Epithelial cell of esophagus (primary cell): ENCODE data around the gene HOXA4.

Experiments
- DNase-seq: peaks from one replicate; pipeline ENCODE4 v3.0.0; 2010; ENCODE audit warnings: low read depth
- H3K4me3 ChIP-seq: 2 replicates; pipeline ENCODE4 v1.5.1; 2011; ENCODE audit warnings: mild to moderate bottlenecking, low read length, control low read depth
- CTCF ChIP-seq: IDR thresholded peaks from 2 replicates; pipeline ENCODE4 v1.5.1; 2011; ENCODE audit warnings: low read depth, mild to moderate bottlenecking, low read length, control low read depth, inconsistent platforms; ENCODE audit not compliant: insufficient read depth; ENCODE audit errors: missing control alignments

HOXA4 gene

GRCh38 chr7:27167916-27168264, 37.3 kb upstream of the HOXA4 start:
- H3K4me3 ChIP-seq = no peak overlapping the region
- TF ChIP-seq CTCF = no peak
- no peak for DNase-seq

- TF ChIP-seq CTCF = no peak
- no peak for DNase-seq
- H3K4me3 ChIP-seq = no peak overlapping the region
Observed at GRCh38 chr7:27166531-27167505, 36.3 kb upstream of the HOXA4 start.

- H3K4me3 ChIP-seq = no peak overlapping the region
- no peak for DNase-seq
Observed at GRCh38 chr7:27165996-27166530, 35.5 kb upstream of the HOXA4 start.

GRCh38 chr7:27165089-27165995, 34.8 kb upstream of the HOXA4 start, which contains the start of gene HOXA9:
TSS of gene HOXA9 (minus strand) at chr7:27165537. CDS start at chr7:27165457, 80 bp downstream.
- TF ChIP-seq CTCF = no peak
- H3K4me3 ChIP-seq = no peak within 1 kb of the TSS
- DNase-seq = peak; percentile 53

More at GRCh38 chr7:27165996-27166530, 35.5 kb upstream of the HOXA4 start:
- TF ChIP-seq CTCF = no peak

GRCh38 chr7:27164367-27165088, 34.0 kb upstream of the HOXA4 start:
- DNase-seq = no peak
- no peak for TF ChIP-seq CTCF
- no peak overlapping the region for H3K4me3 ChIP-seq

- no peak overlapping the region for H3K4me3 ChIP-seq
- DNase-seq = no peak
- TF ChIP-seq CTCF = no peak
Observed at GRCh38 chr7:27164045-27164366, 33.4 kb upstream of the HOXA4 start.
